ENCODE data around the gene CDK15. TPM values are rescaled to one million over a fixed set of nuclear protein-coding genes. Genes with fewer than 3 reads are reported as not detected.
A peak's percentile ranks its signal among the peaks of the same experiment; 100 is the strongest.

CDK15 gene
- total RNA-seq, 3 donors from 2014 or later (not counting 1 experiment from before 2014, with no cell fraction given), result 0.72 to 2.5 TPM; not detected in 1

GRCh38 chr2:201872591-201872990 is 66.3 kb downstream of the CDK15 start:
- Histone ChIP-seq H3K4me1 (ENCODE audit: control insufficient read depth, insufficient read depth, low read length) (no peaks in the 10 kb centered on the region), H3K9me3 (ENCODE audit: control insufficient read depth, insufficient read depth, low read length) (no peaks in the 10 kb centered on the region), H3K4me3 (ENCODE audit: low read length) (no peak overlapping the region), H3K27me3 (ENCODE audit: control insufficient read depth, insufficient read depth, low read length) (no peaks in the 10 kb centered on the region), H3K36me3 (ENCODE audit: control insufficient read depth, insufficient read depth, low read length) (no peaks in the 10 kb centered on the region), H3K27ac (ENCODE audit: low read length) (no peak overlapping the region)
- no peak overlapping the region for H3K4me3 Mint-ChIP-seq
- peaks cover 13 to 14% of the 10 kb centered on the region in 2 donors for H3K27me3 Mint-ChIP-seq (ENCODE audit: low read depth in 2 of 2)
- TF ChIP-seq CTCF (IDR thresholded peaks at IDR 0.05), result no peak
- ATAC-seq, result no peak
- no peaks in the 10 kb centered on the region for H3K36me3 Mint-ChIP-seq
- no peaks in the 10 kb centered on the region for H3K4me1 Mint-ChIP-seq
- no peak for DNase-seq
- H3K27ac Mint-ChIP-seq, result no peak overlapping the region
- H3K9me3 Mint-ChIP-seq, result no peaks in the 10 kb centered on the region
- intact Hi-C loops (cut with micrococcal nuclease), result no loop called here
- WGBS (ENCODE audit: insufficient coverage), result 89% methylated on average over 6 of the region's 6 CpGs

- DNase-seq (no peak), ATAC-seq (no peak)
- no peak overlapping the region for H3K4me3 Mint-ChIP-seq
- Histone ChIP-seq H3K27me3 (ENCODE audit: control insufficient read depth, insufficient read depth, low read length) (no peaks in the 10 kb centered on the region), H3K4me1 (ENCODE audit: control insufficient read depth, insufficient read depth, low read length) (peaks cover 13% of the 10 kb centered on the region), H3K36me3 (ENCODE audit: control insufficient read depth, insufficient read depth, low read length) (no peaks in the 10 kb centered on the region), H3K27ac (ENCODE audit: low read length) (no peak overlapping the region), H3K4me3 (ENCODE audit: low read length) (no peak overlapping the region), H3K9me3 (ENCODE audit: control insufficient read depth, insufficient read depth, low read length) (no peaks in the 10 kb centered on the region)
- H3K27me3 Mint-ChIP-seq (ENCODE audit: low read depth in 2 of 2), result peaks cover 29 to 53% of the 10 kb centered on the region in 2 donors
- no peaks in the 10 kb centered on the region for H3K36me3 Mint-ChIP-seq
- H3K4me1 Mint-ChIP-seq, result peaks cover 7 to 15% of the 10 kb centered on the region in 2 donors
- TF ChIP-seq CTCF (IDR thresholded peaks at IDR 0.05), result no peak
- WGBS (ENCODE audit: insufficient coverage), result 20% methylated on average over 10 of the region's 10 CpGs
- intact Hi-C loops (cut with micrococcal nuclease), result no loop called here
- H3K27ac Mint-ChIP-seq, result no peak overlapping the region
- H3K9me3 Mint-ChIP-seq, result no peaks in the 10 kb centered on the region
Measured at GRCh38 chr2:201879996-201880395, 73.7 kb downstream of the CDK15 start.

- no peaks in the 10 kb centered on the region for H3K36me3 ChIP-seq (ENCODE audit: control insufficient read depth, insufficient read depth, low read length)
- Mint-ChIP-seq H3K4me1 (peaks cover 7 to 15% of the 10 kb centered on the region in 2 donors), H3K27ac (no peak overlapping the region), H3K27me3 (ENCODE audit: low read depth in 2 of 2) (peaks cover 29 to 57% of the 10 kb centered on the region in 2 donors), H3K36me3 (no peaks in the 10 kb centered on the region), H3K4me3 (no peak overlapping the region), H3K9me3 (no peaks in the 10 kb centered on the region)
- no peak for DNase-seq
- peaks cover 13% of the 10 kb centered on the region for H3K4me1 ChIP-seq (ENCODE audit: control insufficient read depth, insufficient read depth, low read length)
- no peaks in the 10 kb centered on the region for H3K27me3 ChIP-seq (ENCODE audit: control insufficient read depth, insufficient read depth, low read length)
- intact Hi-C loops (cut with micrococcal nuclease), result no loop called here
- no peaks in the 10 kb centered on the region for H3K9me3 ChIP-seq (ENCODE audit: control insufficient read depth, insufficient read depth, low read length)
- TF ChIP-seq CTCF (IDR thresholded peaks at IDR 0.05), result no peak
- H3K4me3 ChIP-seq (ENCODE audit: low read length), result no peak overlapping the region
- WGBS (ENCODE audit: insufficient coverage), result 18% methylated on average over 3 of the region's 3 CpGs
- no peak overlapping the region for H3K27ac ChIP-seq (ENCODE audit: low read length)
- ATAC-seq, result peak in 1 of 3 donors; percentile 49
Measured at GRCh38 chr2:201880579-201880978, 74.2 kb downstream of the CDK15 start.

GRCh38 chr2:201880993-201881611 is 74.8 kb downstream of the CDK15 start:
- no peak for ATAC-seq
- H3K27ac Mint-ChIP-seq, result no peak overlapping the region
- peaks cover 13% of the 10 kb centered on the region for H3K4me1 ChIP-seq (ENCODE audit: control insufficient read depth, insufficient read depth, low read length)
- no peak overlapping the region for H3K4me3 Mint-ChIP-seq
- no peaks in the 10 kb centered on the region for H3K27me3 ChIP-seq (ENCODE audit: control insufficient read depth, insufficient read depth, low read length)
- no peaks in the 10 kb centered on the region for H3K9me3 ChIP-seq (ENCODE audit: control insufficient read depth, insufficient read depth, low read length)
- peaks cover 7 to 15% of the 10 kb centered on the region in 2 donors for H3K4me1 Mint-ChIP-seq
- H3K27ac ChIP-seq (ENCODE audit: low read length), result no peak overlapping the region
- H3K36me3 ChIP-seq (ENCODE audit: control insufficient read depth, insufficient read depth, low read length), result no peaks in the 10 kb centered on the region
- DNase-seq, result no peak
- H3K27me3 Mint-ChIP-seq (ENCODE audit: low read depth in 2 of 2), result peaks cover 29 to 57% of the 10 kb centered on the region in 2 donors
- no peak for TF ChIP-seq CTCF (IDR thresholded peaks at IDR 0.05)
- 56% methylated on average over 7 of the region's 9 CpGs for WGBS (ENCODE audit: insufficient coverage)
- H3K9me3 Mint-ChIP-seq, result no peaks in the 10 kb centered on the region
- no peaks in the 10 kb centered on the region for H3K36me3 Mint-ChIP-seq
- intact Hi-C loops (cut with micrococcal nuclease), result no loop called here
- no peak overlapping the region for H3K4me3 ChIP-seq (ENCODE audit: low read length)

Measured in natural killer cell (primary cell).